ENCODE measurements around the gene PARS2.

PARS2 gene

GRCh38 chr1:54774820-54775498 is 10.6 kb upstream of the PARS2 start:
- no peaks in the 10 kb centered on the region for H3K27me3 ChIP-seq (replicated peaks; ENCODE audit: control insufficient read depth, insufficient read depth, low read length, poor library complexity, severe bottlenecking)
- no peaks in the 10 kb centered on the region for H3K4me1 ChIP-seq (ENCODE audit: control insufficient read depth, insufficient read depth, low read length, poor library complexity, severe bottlenecking)
- no peaks in the 10 kb centered on the region for H3K36me3 ChIP-seq (ENCODE audit: control insufficient read depth, insufficient read depth, low read length)
- H3K27ac ChIP-seq (ENCODE audit: insufficient read depth, low read length, poor library complexity, severe bottlenecking), result no peak overlapping the region
- no peak overlapping the region for H3K4me3 ChIP-seq (ENCODE audit: insufficient read depth, low read depth, low read length, poor library complexity, severe bottlenecking)
- H3K9me3 ChIP-seq (ENCODE audit: control insufficient read depth, low read length), result no peaks in the 10 kb centered on the region
- no peak for DNase-seq

GRCh38 chr1:54772951-54773350 is 8.6 kb upstream of the PARS2 start:
- Histone ChIP-seq H3K4me3 (ENCODE audit: insufficient read depth, low read depth, low read length, poor library complexity, severe bottlenecking) (no peak overlapping the region), H3K4me1 (ENCODE audit: control insufficient read depth, insufficient read depth, low read length, poor library complexity, severe bottlenecking) (no peaks in the 10 kb centered on the region), H3K36me3 (ENCODE audit: control insufficient read depth, insufficient read depth, low read length) (no peaks in the 10 kb centered on the region), H3K27me3 (replicated peaks; ENCODE audit: control insufficient read depth, insufficient read depth, low read length, poor library complexity, severe bottlenecking) (no peaks in the 10 kb centered on the region), H3K9me3 (ENCODE audit: control insufficient read depth, low read length) (no peaks in the 10 kb centered on the region), H3K27ac (ENCODE audit: insufficient read depth, low read length, poor library complexity, severe bottlenecking) (no peak overlapping the region)
- no peak for DNase-seq

- DNase-seq, result no peak
- Histone ChIP-seq H3K27me3 (replicated peaks; ENCODE audit: control insufficient read depth, insufficient read depth, low read length, poor library complexity, severe bottlenecking) (no peaks in the 10 kb centered on the region), H3K4me3 (ENCODE audit: insufficient read depth, low read depth, low read length, poor library complexity, severe bottlenecking) (no peak overlapping the region), H3K9me3 (ENCODE audit: control insufficient read depth, low read length) (no peaks in the 10 kb centered on the region), H3K27ac (ENCODE audit: insufficient read depth, low read length, poor library complexity, severe bottlenecking) (no peak overlapping the region), H3K36me3 (ENCODE audit: control insufficient read depth, insufficient read depth, low read length) (no peaks in the 10 kb centered on the region), H3K4me1 (ENCODE audit: control insufficient read depth, insufficient read depth, low read length, poor library complexity, severe bottlenecking) (peaks cover 10% of the 10 kb centered on the region)
These were observed 3.8 kb upstream of the PARS2 start for GRCh38 chr1:54768093-54768492.

- DNase-seq, result no peak
These were observed 3.2 kb upstream of the PARS2 start for GRCh38 chr1:54767526-54767925.

GRCh38 chr1:54766726-54767125 is 2.4 kb upstream of the PARS2 start:
- Histone ChIP-seq H3K36me3 (ENCODE audit: control insufficient read depth, insufficient read depth, low read length) (no peaks in the 10 kb centered on the region), H3K27ac (ENCODE audit: insufficient read depth, low read length, poor library complexity, severe bottlenecking) (no peak overlapping the region), H3K4me1 (ENCODE audit: control insufficient read depth, insufficient read depth, low read length, poor library complexity, severe bottlenecking) (peaks cover 10% of the 10 kb centered on the region), H3K4me3 (ENCODE audit: insufficient read depth, low read depth, low read length, poor library complexity, severe bottlenecking) (no peak overlapping the region), H3K27me3 (replicated peaks; ENCODE audit: control insufficient read depth, insufficient read depth, low read length, poor library complexity, severe bottlenecking) (no peaks in the 10 kb centered on the region), H3K9me3 (ENCODE audit: control insufficient read depth, low read length) (no peaks in the 10 kb centered on the region)
- DNase-seq, result no peak

More at GRCh38 chr1:54767526-54767925, 3.2 kb upstream of the PARS2 start:
- H3K36me3 ChIP-seq (ENCODE audit: control insufficient read depth, insufficient read depth, low read length), result no peaks in the 10 kb centered on the region
- peaks cover 10% of the 10 kb centered on the region for H3K4me1 ChIP-seq (ENCODE audit: control insufficient read depth, insufficient read depth, low read length, poor library complexity, severe bottlenecking)
- H3K27me3 ChIP-seq (replicated peaks; ENCODE audit: control insufficient read depth, insufficient read depth, low read length, poor library complexity, severe bottlenecking), result no peaks in the 10 kb centered on the region
- H3K9me3 ChIP-seq (ENCODE audit: control insufficient read depth, low read length), result no peaks in the 10 kb centered on the region
- no peak overlapping the region for H3K27ac ChIP-seq (ENCODE audit: insufficient read depth, low read length, poor library complexity, severe bottlenecking)
- no peak overlapping the region for H3K4me3 ChIP-seq (ENCODE audit: insufficient read depth, low read depth, low read length, poor library complexity, severe bottlenecking)

GRCh38 chr1:54764922-54765561 is 719 bp upstream of the PARS2 start:
- Histone ChIP-seq H3K36me3 (ENCODE audit: control insufficient read depth, insufficient read depth, low read length) (no peaks in the 10 kb centered on the region), H3K4me1 (ENCODE audit: control insufficient read depth, insufficient read depth, low read length, poor library complexity, severe bottlenecking) (peaks cover 10% of the 10 kb centered on the region), H3K27ac (ENCODE audit: insufficient read depth, low read length, poor library complexity, severe bottlenecking) (peak overlapping the region; percentile 63), H3K9me3 (ENCODE audit: control insufficient read depth, low read length) (no peaks in the 10 kb centered on the region), H3K27me3 (replicated peaks; ENCODE audit: control insufficient read depth, insufficient read depth, low read length, poor library complexity, severe bottlenecking) (no peaks in the 10 kb centered on the region), H3K4me3 (ENCODE audit: insufficient read depth, low read depth, low read length, poor library complexity, severe bottlenecking) (peak overlapping the region; percentile 76)
- no peak for DNase-seq

- Histone ChIP-seq H3K27me3 (replicated peaks; ENCODE audit: control insufficient read depth, insufficient read depth, low read length, poor library complexity, severe bottlenecking) (no peaks in the 10 kb centered on the region), H3K9me3 (ENCODE audit: control insufficient read depth, low read length) (no peaks in the 10 kb centered on the region), H3K4me1 (ENCODE audit: control insufficient read depth, insufficient read depth, low read length, poor library complexity, severe bottlenecking) (peaks cover 10% of the 10 kb centered on the region), H3K4me3 (ENCODE audit: insufficient read depth, low read depth, low read length, poor library complexity, severe bottlenecking) (peak overlapping the region; percentile 76), H3K36me3 (ENCODE audit: control insufficient read depth, insufficient read depth, low read length) (no peaks in the 10 kb centered on the region), H3K27ac (ENCODE audit: insufficient read depth, low read length, poor library complexity, severe bottlenecking) (peak overlapping the region; percentile 62)
- DNase-seq, result no peak
These were observed 549 bp downstream of the PARS2 start for GRCh38 chr1:54763816-54764132.

GRCh38 chr1:54758678-54759348 is 5.5 kb downstream of the PARS2 start:
- Histone ChIP-seq H3K36me3 (ENCODE audit: control insufficient read depth, insufficient read depth, low read length) (peaks cover 16% of the 10 kb centered on the region), H3K4me3 (ENCODE audit: insufficient read depth, low read depth, low read length, poor library complexity, severe bottlenecking) (no peak overlapping the region), H3K4me1 (ENCODE audit: control insufficient read depth, insufficient read depth, low read length, poor library complexity, severe bottlenecking) (peaks cover 6% of the 10 kb centered on the region), H3K27ac (ENCODE audit: insufficient read depth, low read length, poor library complexity, severe bottlenecking) (no peak overlapping the region), H3K9me3 (ENCODE audit: control insufficient read depth, low read length) (no peaks in the 10 kb centered on the region), H3K27me3 (replicated peaks; ENCODE audit: control insufficient read depth, insufficient read depth, low read length, poor library complexity, severe bottlenecking) (no peaks in the 10 kb centered on the region)
- no peak for DNase-seq

GRCh38 chr1:54757833-54758232 is 6.5 kb downstream of the PARS2 start:
- no peak for DNase-seq
- H3K27me3 ChIP-seq (replicated peaks; ENCODE audit: control insufficient read depth, insufficient read depth, low read length, poor library complexity, severe bottlenecking), result no peaks in the 10 kb centered on the region
- peaks cover 16% of the 10 kb centered on the region for H3K36me3 ChIP-seq (ENCODE audit: control insufficient read depth, insufficient read depth, low read length)
- H3K9me3 ChIP-seq (ENCODE audit: control insufficient read depth, low read length), result no peaks in the 10 kb centered on the region
- H3K4me1 ChIP-seq (ENCODE audit: control insufficient read depth, insufficient read depth, low read length, poor library complexity, severe bottlenecking), result no peaks in the 10 kb centered on the region
- no peak overlapping the region for H3K27ac ChIP-seq (ENCODE audit: insufficient read depth, low read length, poor library complexity, severe bottlenecking)
- H3K4me3 ChIP-seq (ENCODE audit: insufficient read depth, low read depth, low read length, poor library complexity, severe bottlenecking), result no peak overlapping the region

All from effector memory CD4-positive, alpha-beta T cell (primary cell).